Fibroblast of lung (primary cell): ENCODE measurements around the gene S100A4. TPM values are rescaled to one million over a fixed set of nuclear protein-coding genes. Genes with fewer than 3 reads are reported as not detected.

Experiments used
- DNase-seq, 2 donors: peaks; one replicate each; pipeline versions ENCODE4 v3.0.0 to v3.0.0-alpha.2; 2010; ENCODE audit warnings: low read depth in 2 of 2
- H2AFZ ChIP-seq: 2 replicates; pipeline ENCODE4 v1.5.1; 2012; ENCODE audit warnings: low read length, control low read depth, inconsistent platforms
- H3K27ac ChIP-seq: 2 replicates; pipeline ENCODE4 v1.5.1; 2011; ENCODE audit warnings: low read length, control low read depth; ENCODE audit not compliant: insufficient read depth
- H3K27me3 ChIP-seq: 2 replicates; pipeline ENCODE4 v1.5.1; 2011; ENCODE audit warnings: mild to moderate bottlenecking, low read length; ENCODE audit not compliant: control insufficient read depth, insufficient read depth
- H3K36me3 ChIP-seq: 2 replicates; pipeline ENCODE4 v1.5.1; 2011; ENCODE audit warnings: low read length; ENCODE audit not compliant: control insufficient read depth, insufficient read depth
- H3K4me1 ChIP-seq: 2 replicates; pipeline ENCODE4 v1.5.1; 2011; ENCODE audit warnings: low read length; ENCODE audit not compliant: control insufficient read depth, insufficient read depth; ENCODE audit errors: extremely low read depth
- H3K4me2 ChIP-seq: 2 replicates; pipeline ENCODE4 v1.5.1; 2011; ENCODE audit warnings: low read length, control low read depth; ENCODE audit not compliant: insufficient read depth; ENCODE audit errors: extremely low read depth
- H3K4me3 ChIP-seq, 4 experiments: fragments of 200-600 bp in 1 of 4; sonication (generic) in 1 of 4; replicated peaks in 1 of 4; 2 replicates each; pipeline ENCODE4 v1.5.1; 2011 to 2016; ENCODE audit warnings: low read length in 4 of 4, low read depth in 3 of 4, mild to moderate bottlenecking in 3 of 4, control low read depth in 2 of 4, inconsistent platforms in 1 of 4, mixed read lengths in 1 of 4; ENCODE audit not compliant: insufficient read depth in 1 of 4; ENCODE audit errors: control extremely low read depth in 1 of 4
- H3K79me2 ChIP-seq: 2 replicates; pipeline ENCODE4 v1.5.1; 2012; ENCODE audit warnings: mild to moderate bottlenecking, low read length, inconsistent platforms; ENCODE audit not compliant: control insufficient read depth, insufficient read depth
- H3K9ac ChIP-seq: 2 replicates; pipeline ENCODE4 v1.5.1; 2011; ENCODE audit warnings: mild to moderate bottlenecking, low read length, control low read depth; ENCODE audit not compliant: insufficient read depth
- H3K9me3 ChIP-seq: 2 replicates; pipeline ENCODE4 v1.5.1; 2012; ENCODE audit warnings: low read depth, low read length; ENCODE audit not compliant: control insufficient read depth, insufficient read depth
- H4K20me1 ChIP-seq: 2 replicates; pipeline ENCODE4 v1.5.1; 2011; ENCODE audit warnings: low read length; ENCODE audit not compliant: control insufficient read depth, insufficient read depth; ENCODE audit errors: extremely low read depth
- EZH2 ChIP-seq: IDR thresholded peaks from 2 replicates; pipeline ENCODE4 v1.5.1; 2012; ENCODE audit warnings: low read length, control low read depth, mild to moderate bottlenecking; ENCODE audit errors: missing control alignments
- polyA plus RNA-seq, 2 donors: library from polyadenylated mRNA; depleted of rRNA in 1 of 2; stranded (reverse) in 1 of 2; unstranded in 1 of 2; fragments of >200 nt; gene quantifications; 2 replicates each; pipeline ENCODE4 v1.2.1, GENCODE V29; 2011 to 2012; ENCODE audit warnings: missing spikeins in 1 of 2
- total RNA-seq: library from RNA; depleted of rRNA; stranded (reverse); fragments of >200 nt; gene quantifications from 2 replicates; pipeline ENCODE4 v1.2.1, GENCODE V29; 2014
- TF ChIP-seq, protein P1 (sequence below), 2 donors: IDR thresholded peaks in 1 of 2; conservative IDR thresholded peaks in 1 of 2; 1 replicate in 1 of 2; 2 replicates in 1 of 2; pipeline ENCODE4 v1.5.1; 2011 to 2012; ENCODE audit warnings: low read length in 2 of 2, control low read depth in 1 of 2, inconsistent platforms in 1 of 2, low read depth in 1 of 2, mild to moderate bottlenecking in 1 of 2

Gene S100A4
- total and polyA plus RNA-seq, 2 donors (not counting 1 experiment from before 2014, with no cell fraction given), result 287 to 371 TPM

DNA sequence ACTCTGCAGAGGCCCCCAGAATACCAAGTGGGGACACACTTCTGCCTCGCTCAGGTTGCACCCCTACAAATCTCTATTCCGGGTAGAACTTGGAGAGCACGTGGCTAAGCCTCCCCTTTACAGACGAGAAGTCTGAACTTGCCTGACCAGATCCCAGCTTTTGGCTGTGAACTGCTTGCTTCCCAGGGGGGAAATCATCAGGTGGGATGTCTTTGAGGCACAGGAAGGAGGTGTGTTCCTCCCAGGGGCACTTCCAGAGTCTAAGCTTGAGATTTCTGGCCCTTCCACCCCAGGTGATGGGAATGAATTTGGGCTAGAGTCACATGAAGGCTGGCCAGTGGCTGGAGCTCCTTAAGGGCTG is 4.8 kb upstream of the S100A4 start:
- Histone ChIP-seq H3K36me3 (no peaks in the 10 kb centered on the region), H3K9me3 (no peaks in the 10 kb centered on the region), H3K4me1 (peaks cover 48% of the 10 kb centered on the region), H3K9ac (no peak overlapping the region), H2AFZ (no peak overlapping the region), H3K4me3 (no peak overlapping the region), H3K27me3 (no peaks in the 10 kb centered on the region), H3K79me2 (peaks cover 2% of the 10 kb centered on the region), H3K27ac (no peak overlapping the region), H3K4me2 (no peak overlapping the region), H4K20me1 (no peaks in the 10 kb centered on the region)
- DNase-seq, result no peak
- TF ChIP-seq, protein P1, sequence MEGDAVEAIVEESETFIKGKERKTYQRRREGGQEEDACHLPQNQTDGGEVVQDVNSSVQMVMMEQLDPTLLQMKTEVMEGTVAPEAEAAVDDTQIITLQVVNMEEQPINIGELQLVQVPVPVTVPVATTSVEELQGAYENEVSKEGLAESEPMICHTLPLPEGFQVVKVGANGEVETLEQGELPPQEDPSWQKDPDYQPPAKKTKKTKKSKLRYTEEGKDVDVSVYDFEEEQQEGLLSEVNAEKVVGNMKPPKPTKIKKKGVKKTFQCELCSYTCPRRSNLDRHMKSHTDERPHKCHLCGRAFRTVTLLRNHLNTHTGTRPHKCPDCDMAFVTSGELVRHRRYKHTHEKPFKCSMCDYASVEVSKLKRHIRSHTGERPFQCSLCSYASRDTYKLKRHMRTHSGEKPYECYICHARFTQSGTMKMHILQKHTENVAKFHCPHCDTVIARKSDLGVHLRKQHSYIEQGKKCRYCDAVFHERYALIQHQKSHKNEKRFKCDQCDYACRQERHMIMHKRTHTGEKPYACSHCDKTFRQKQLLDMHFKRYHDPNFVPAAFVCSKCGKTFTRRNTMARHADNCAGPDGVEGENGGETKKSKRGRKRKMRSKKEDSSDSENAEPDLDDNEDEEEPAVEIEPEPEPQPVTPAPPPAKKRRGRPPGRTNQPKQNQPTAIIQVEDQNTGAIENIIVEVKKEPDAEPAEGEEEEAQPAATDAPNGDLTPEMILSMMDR (conservative IDR thresholded peaks at IDR 0.05 in 1 of 2, IDR thresholded peaks at IDR 0.05 in 1 of 2; ENCODE audit: low read depth in 1 of 2, low read length in 2 of 2), result no peak

GRCh38 chr1:153549741-153550397 is 4.3 kb upstream of the S100A4 start:
- Histone ChIP-seq H3K36me3 (no peaks in the 10 kb centered on the region), H3K9ac (no peak overlapping the region), H3K27me3 (no peaks in the 10 kb centered on the region), H3K27ac (peak overlapping the region; percentile 71), H3K4me1 (peaks cover 52% of the 10 kb centered on the region), H3K79me2 (peaks cover 2% of the 10 kb centered on the region), H3K9me3 (no peaks in the 10 kb centered on the region), H3K4me3 (peak overlapping the region in 1 of 4 experiments; percentile 34), H3K4me2 (peak overlapping the region; percentile 56), H4K20me1 (no peaks in the 10 kb centered on the region), H2AFZ (no peak overlapping the region)
- TF ChIP-seq, protein P1 (conservative IDR thresholded peaks at IDR 0.05 in 1 of 2, IDR thresholded peaks at IDR 0.05 in 1 of 2; ENCODE audit: low read depth in 1 of 2, low read length in 2 of 2), result no peak
- no peak for TF ChIP-seq EZH2
- DNase-seq, result no peak

DNA sequence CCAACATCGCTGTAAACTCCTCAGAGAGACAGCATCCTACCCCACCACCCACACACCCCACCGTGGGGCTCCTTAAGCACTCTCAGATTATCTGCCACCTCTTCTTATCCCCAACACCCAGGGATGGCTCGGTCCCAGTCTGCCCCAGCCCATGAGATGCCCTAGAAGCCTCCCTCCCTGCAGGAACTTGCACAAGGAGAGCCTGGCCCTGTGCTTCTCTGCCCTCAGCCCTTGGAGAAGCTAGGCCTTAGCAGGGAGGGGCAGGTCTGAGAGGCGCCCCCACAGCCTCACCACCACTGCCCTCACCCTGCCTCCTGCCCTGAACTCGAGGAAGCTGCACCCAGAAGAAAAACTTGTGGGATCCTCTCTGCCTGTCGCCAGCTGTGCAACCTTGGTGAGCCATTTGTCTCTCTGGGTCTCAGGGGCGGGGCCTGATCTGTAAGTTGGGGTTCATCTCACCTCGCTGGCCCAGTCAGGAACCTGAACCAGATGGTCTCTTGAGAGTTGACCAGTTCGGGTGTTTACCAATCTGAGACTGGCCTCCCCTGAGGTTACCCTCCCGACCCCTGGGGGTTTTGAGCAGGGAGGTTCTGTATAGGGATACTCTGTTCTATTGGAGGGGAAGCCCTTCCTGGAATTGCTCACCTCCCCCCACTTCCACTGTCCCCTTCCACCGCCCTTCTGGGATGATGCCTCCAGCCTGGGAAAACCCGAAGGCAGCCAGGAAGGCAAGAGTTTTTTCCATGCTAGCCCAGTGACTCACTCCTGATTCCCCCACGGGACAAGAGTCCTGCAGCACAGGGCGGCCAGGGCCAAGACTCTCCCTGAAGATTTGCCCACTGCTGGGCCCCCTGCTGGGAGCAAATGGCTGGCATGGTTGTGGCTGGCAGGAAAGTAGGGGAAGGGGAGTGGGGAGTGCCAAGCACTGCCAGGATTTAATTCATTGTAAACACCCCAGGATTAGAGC is 3.4 kb upstream of the S100A4 start, which contains the start of gene S100A3:
Gene S100A3, minus strand, starts transcription at position 537 of the 967 bp plus-strand sequence. CDS start 773 bp downstream, outside the sequence.
- H3K4me3 ChIP-seq, result peak within 1 kb of the TSS in 1 of 4 experiments; percentile 34
- DNase-seq, result peak; percentile 84 to 90
- H3K79me2 ChIP-seq, result peaks cover 8% of the 10 kb centered on the region
- no peaks in the 10 kb centered on the region for H3K9me3 ChIP-seq
- H3K9ac ChIP-seq, result no peak within 1 kb of the TSS
- peak within 1 kb of the TSS; percentile 71 for H3K27ac ChIP-seq
- no peaks in the 10 kb centered on the region for H4K20me1 ChIP-seq
- H3K27me3 ChIP-seq, result no peaks in the 10 kb centered on the region
- peaks cover 52% of the 10 kb centered on the region for H3K4me1 ChIP-seq
- no peaks in the 10 kb centered on the region for H3K36me3 ChIP-seq
- TF ChIP-seq, protein P1 (conservative IDR thresholded peaks at IDR 0.05 in 1 of 2, IDR thresholded peaks at IDR 0.05 in 1 of 2; ENCODE audit: low read depth in 1 of 2, low read length in 2 of 2), result peak in 1 of 2 donors; percentile 17
- no peak for TF ChIP-seq EZH2
- H3K4me2 ChIP-seq, result peak within 1 kb of the TSS; percentile 56
- no peak within 1 kb of the TSS for H2AFZ ChIP-seq
